HG02763 (cell line): ENCODE data around the gene MIPOL1.
"Not testable (repeated sequence)": the region's sequence is repeated elsewhere in the genome, so short reads cannot be mapped to it uniquely, and the experiment has no call there.

Experiments
- ATAC-seq: cut with Tn5 transposase; IDR thresholded peaks from one replicate; pipeline ENCODE4 v1.9.1; 2021; ENCODE audit warnings: mild to moderate bottlenecking, moderate library complexity; ENCODE audit not compliant: unreplicated experiment

MIPOL1 gene

GRCh38 chr14:37186865-37187264 is 10.9 kb upstream of the MIPOL1 start:
- ATAC-seq, result no peak

- ATAC-seq, result no peak
Measured at GRCh38 chr14:37187294-37187693, 10.4 kb upstream of the MIPOL1 start.

GRCh38 chr14:37187840-37188577 is 9.7 kb upstream of the MIPOL1 start:
- ATAC-seq, result not testable (repeated sequence)

- not testable (repeated sequence) for ATAC-seq
Measured at GRCh38 chr14:37189733-37190132, 8.0 kb upstream of the MIPOL1 start.

GRCh38 chr14:37194698-37195097 is 3.0 kb upstream of the MIPOL1 start:
- ATAC-seq, result no peak

GRCh38 chr14:37195327-37195726 is 2.4 kb upstream of the MIPOL1 start:
- ATAC-seq, result no peak

- ATAC-seq, result no peak
Measured at GRCh38 chr14:37196604-37197420, 925 bp upstream of the MIPOL1 start.

- no peak for ATAC-seq
Measured at GRCh38 chr14:37198273-37198598, 499 bp downstream of the MIPOL1 start.

- ATAC-seq, result no peak
Measured at GRCh38 chr14:37198907-37199306, 1.2 kb downstream of the MIPOL1 start.

GRCh38 chr14:37201724-37202123 is 4.0 kb downstream of the MIPOL1 start:
- no peak for ATAC-seq

GRCh38 chr14:37202265-37202664 is 4.5 kb downstream of the MIPOL1 start:
- ATAC-seq, result no peak

GRCh38 chr14:37202812-37203211 is 5.1 kb downstream of the MIPOL1 start:
- no peak for ATAC-seq

- ATAC-seq, result no peak
Measured at GRCh38 chr14:37203423-37203822, 5.7 kb downstream of the MIPOL1 start.

GRCh38 chr14:37205623-37206605 is 8.2 kb downstream of the MIPOL1 start:
- not testable (repeated sequence) for ATAC-seq

GRCh38 chr14:37209617-37210016 is 11.9 kb downstream of the MIPOL1 start:
- ATAC-seq, result not testable (repeated sequence)

GRCh38 chr14:37210448-37210847 is 12.7 kb downstream of the MIPOL1 start:
- ATAC-seq, result no peak

GRCh38 chr14:37213016-37213415 is 15.3 kb downstream of the MIPOL1 start:
- ATAC-seq, result no peak

- no peak for ATAC-seq
Measured at GRCh38 chr14:37215345-37215744, 17.6 kb downstream of the MIPOL1 start.

GRCh38 chr14:37221073-37221472 is 23.3 kb downstream of the MIPOL1 start:
- no peak for ATAC-seq

- no peak for ATAC-seq
Measured at GRCh38 chr14:37223947-37224474, 26.3 kb downstream of the MIPOL1 start.

- not testable (repeated sequence) for ATAC-seq
Measured at GRCh38 chr14:37225668-37226067, 27.9 kb downstream of the MIPOL1 start.
